Spleen (tissue), 11 donors: ENCODE measurements around the gene PDK4. TPM values are rescaled to one million over a fixed set of nuclear protein-coding genes. Genes with fewer than 3 reads are reported as not detected.

Experiments used
- DNase-seq: peaks from one replicate; pipeline ENCODE4 v3.0.0-alpha.2; 2020
- H3K27ac ChIP-seq, 8 donors: fragments of 200-600 bp; sonication (generic) in 7 of 8; 1 replicate in 4 of 8; 2 replicates in 4 of 8; pipeline versions ENCODE4 v1.5.0 to v1.8.0; 2016 to 2021; ENCODE audit warnings: inconsistent platforms in 4 of 8, mild to moderate bottlenecking in 4 of 8, moderate library complexity in 1 of 8
- H3K27me3 ChIP-seq, 7 donors: fragments of 200-600 bp; sonication (generic) in 6 of 7; replicated peaks in 1 of 7; 1 replicate in 4 of 7; 2 replicates in 3 of 7; pipeline versions ENCODE4 v1.5.0 to v1.8.0; 2016 to 2021; ENCODE audit warnings: inconsistent platforms in 3 of 7, mild to moderate bottlenecking in 1 of 7
- H3K36me3 ChIP-seq, 6 donors: fragments of 200-600 bp; sonication (generic) in 5 of 6; 1 replicate in 4 of 6; 2 replicates in 2 of 6; pipeline versions ENCODE4 v1.5.0 to v1.8.0; 2016 to 2021; ENCODE audit warnings: inconsistent platforms in 2 of 6
- H3K4me1 ChIP-seq, 6 donors: fragments of 200-600 bp; sonication (generic) in 5 of 6; 1 replicate in 3 of 6; 2 replicates in 3 of 6; pipeline versions ENCODE4 v1.5.0 to v1.8.0; 2016 to 2021; ENCODE audit warnings: inconsistent platforms in 3 of 6
- H3K4me3 ChIP-seq, 8 donors: fragments of 200-600 bp; sonication (generic) in 7 of 8; 1 replicate in 4 of 8; 2 replicates in 4 of 8; pipeline versions ENCODE4 v1.5.0 to v1.8.0; 2016 to 2021; ENCODE audit warnings: inconsistent platforms in 4 of 8, mild to moderate bottlenecking in 4 of 8, moderate library complexity in 2 of 8
- H3K9me3 ChIP-seq, 8 donors: fragments of 200-600 bp; sonication (generic) in 7 of 8; 1 replicate in 4 of 8; 2 replicates in 4 of 8; pipeline versions ENCODE4 v1.5.0 to v1.8.0; 2016 to 2021; ENCODE audit warnings: inconsistent platforms in 4 of 8
- CTCF ChIP-seq, 11 experiments: fragments of 200-600 bp in 7 of 11; fragments of 450-650 bp in 4 of 11; sonication (generic) in 4 of 11; IDR thresholded peaks in 8 of 11; conservative IDR thresholded peaks in 3 of 11; 1 replicate in 7 of 11; 2 replicates in 4 of 11; pipeline versions ENCODE4 v1.4.0 to v1.8.0; 2016 to 2021; ENCODE audit warnings: antibody characterized with exemption in 11 of 11, inconsistent platforms in 4 of 11, mild to moderate bottlenecking in 1 of 11
- POLR2A ChIP-seq, 3 donors: fragments of 450-650 bp; IDR thresholded peaks; one replicate each; pipeline ENCODE4 v1.5.1; 2017; ENCODE audit warnings: antibody characterized with exemption in 3 of 3, mild to moderate bottlenecking in 1 of 3
- POLR2AphosphoS5 ChIP-seq, 3 donors: sonication (generic); formaldehyde crosslinking; IDR thresholded peaks; one replicate each; pipeline ENCODE4 v1.5.1; 2017; ENCODE audit warnings: antibody characterized with exemption in 3 of 3
- WGBS, 5 donors: extraction: QIAGEN DNeasy Blood & Tissue Kit in 3 of 5; methylation state at CpG; one replicate each; pipeline versions ENCODE4 v1.1.5 to v1.1.7; 2013 to 2018; 5-methylcytosine and 5-hydroxymethylcytosine counted together
- intact Hi-C: fragments of 100-400 bp; cut with DNase I; formaldehyde crosslinking; loops from one replicate; pipeline ENCODE4 v1.15.0; 2023; ENCODE audit warnings: low total_unique reads
- polyA plus RNA-seq, 3 donors: library from polyadenylated mRNA; stranded (reverse); fragments of 200-250 nt; gene quantifications; one replicate each; pipeline ENCODE4 v1.2.1, GENCODE V29; 2013
- total RNA-seq, 7 donors: library from RNA; depleted of rRNA in 3 of 7; stranded (reverse); fragments of >200 nt in 3 of 7; fragmentation: NEBNext Ultra II Directional in 4 of 7; extraction: Animal tissue kit (Norgen Biotek cat#: 25700) in 4 of 7; gene quantifications; one replicate each; pipeline versions ENCODE4 v1.1.0 to v1.2.1, GENCODE V29; 2016 to 2021
- donor health status: healthy with polysubstance abuse.
- donor health status: DM: no; HTN: no; CAD: no; lungs with moderate emphysema.
- donor health status: DM: no; HTN: no; CAD: no.
- donor health status: Bipolar disorder and iron deficiency.
- donor health status: healthy.
- donor health status: DM: no; HTN: no; CAD: no.
- donor health status: DM: yes; HTN: yes; CAD: no.

PDK4 gene
- total and polyA plus RNA-seq, 10 donors, result 21.1 to 1,055 (median 167) TPM

- 83 to 92% (median 89%) methylated on average over 2 of the region's 2 CpGs for WGBS, 5 donors
- no peak for DNase-seq
- Histone ChIP-seq H3K4me3 (no peak overlapping the region), H3K27me3 (no peaks in the 10 kb centered on the region), H3K9me3 (peaks cover 0 to 12% (median 0%) of the 10 kb centered on the region in 8 donors), H3K4me1 (no peaks in the 10 kb centered on the region), H3K36me3 (no peaks in the 10 kb centered on the region), H3K27ac (no peak overlapping the region)
- intact Hi-C loops, result no loop called here
- TF ChIP-seq POLR2A (IDR thresholded peaks at IDR 0.05) (no peak), POLR2AphosphoS5 (IDR thresholded peaks at IDR 0.05) (no peak), CTCF (IDR thresholded peaks at IDR 0.05 in 8 of 11, conservative IDR thresholded peaks at IDR 0.05 in 3 of 11) (no peak)
Measured at GRCh38 chr7:95569720-95570119, 26.6 kb downstream of the PDK4 start.

GRCh38 chr7:95560674-95561073 lies 35.6 kb downstream of the PDK4 start:
- H3K27ac ChIP-seq, result peak overlapping the region in 7 of 8 donors; percentile 3 to 63 (median 42)
- no peak overlapping the region for H3K4me3 ChIP-seq
- no peaks in the 10 kb centered on the region for H3K9me3 ChIP-seq
- DNase-seq, result no peak
- TF ChIP-seq CTCF (IDR thresholded peaks at IDR 0.05 in 8 of 11, conservative IDR thresholded peaks at IDR 0.05 in 3 of 11), result no peak
- no peak for TF ChIP-seq POLR2AphosphoS5 (IDR thresholded peaks at IDR 0.05)
- TF ChIP-seq POLR2A (IDR thresholded peaks at IDR 0.05), result no peak
- H3K4me1 ChIP-seq, result no peaks in the 10 kb centered on the region
- no peaks in the 10 kb centered on the region for H3K27me3 ChIP-seq
- H3K36me3 ChIP-seq, result no peaks in the 10 kb centered on the region
- WGBS, 5 donors, result 72 to 86% (median 73%) methylated on average over 2 of the region's 2 CpGs
- intact Hi-C loops, result no loop called here

- 64 to 88% (median 79%) methylated on average over 3 of the region's 3 CpGs for WGBS, 5 donors
- Histone ChIP-seq H3K4me1 (no peaks in the 10 kb centered on the region), H3K27ac (no peak overlapping the region), H3K36me3 (no peaks in the 10 kb centered on the region), H3K27me3 (no peaks in the 10 kb centered on the region), H3K4me3 (no peak overlapping the region), H3K9me3 (no peaks in the 10 kb centered on the region)
- intact Hi-C loops, result no loop called here
- no peak for TF ChIP-seq CTCF (IDR thresholded peaks at IDR 0.05 in 8 of 11, conservative IDR thresholded peaks at IDR 0.05 in 3 of 11)
- no peak for TF ChIP-seq POLR2AphosphoS5 (IDR thresholded peaks at IDR 0.05)
- TF ChIP-seq POLR2A (IDR thresholded peaks at IDR 0.05), result no peak
- DNase-seq, result no peak
Measured at GRCh38 chr7:95558864-95559263, 37.5 kb downstream of the PDK4 start.

DNA sequence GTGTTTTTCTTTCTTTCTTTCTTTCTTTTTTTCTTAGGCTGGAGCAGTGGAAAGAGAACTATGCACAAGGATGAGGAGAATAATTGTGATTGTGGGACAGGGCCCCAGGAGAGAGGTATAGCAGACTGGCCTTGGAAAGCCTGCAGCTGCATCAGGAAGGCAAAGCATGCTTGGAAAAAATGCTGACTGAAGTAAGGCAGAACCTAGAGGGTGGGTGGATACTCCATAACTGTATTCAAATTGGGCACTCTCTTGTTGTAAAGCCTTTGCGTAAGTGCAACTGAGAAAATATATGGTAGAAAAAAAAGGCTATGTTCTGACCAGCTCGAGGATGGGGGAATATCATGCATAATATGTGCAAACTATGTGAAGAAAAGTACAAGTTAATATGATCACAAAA lies 39.5 kb downstream of the PDK4 start:
- no peaks in the 10 kb centered on the region for H3K4me1 ChIP-seq
- intact Hi-C loops, result no loop called here
- H3K27ac ChIP-seq, result no peak overlapping the region
- H3K27me3 ChIP-seq, result no peaks in the 10 kb centered on the region
- H3K9me3 ChIP-seq, result no peaks in the 10 kb centered on the region
- TF ChIP-seq POLR2AphosphoS5 (IDR thresholded peaks at IDR 0.05) (no peak), CTCF (IDR thresholded peaks at IDR 0.05 in 8 of 11, conservative IDR thresholded peaks at IDR 0.05 in 3 of 11) (no peak), POLR2A (IDR thresholded peaks at IDR 0.05) (no peak)
- no peak for DNase-seq
- H3K4me3 ChIP-seq, result no peak overlapping the region
- no peaks in the 10 kb centered on the region for H3K36me3 ChIP-seq
- WGBS, 5 donors, result 83 to 92% (median 85%) methylated on average over 2 of the region's 2 CpGs
